ENCODE data around the gene SLC38A4. TPM values are rescaled to one million over a fixed set of nuclear protein-coding genes. Genes with fewer than 3 reads are reported as not detected.

Gene SLC38A4
- polyA plus RNA-seq, 1 of the 3 experiments (the other 2 are of a cell fraction) = 66.7 TPM

- no peaks in the 10 kb centered on the region for H3K27me3 ChIP-seq (ENCODE audit: insufficient read depth)
- POLR2A ChIA-PET = no interaction called here
- H3K4me1 ChIP-seq (ENCODE audit: control insufficient read depth in 1 of 2, insufficient read depth in 2 of 2, low read depth in 1 of 2, low read length in 1 of 2) = peaks cover 0 to 45% of the 10 kb centered on the region in 2 experiments
- TF ChIP-seq RXRA (IDR thresholded peaks at IDR 0.05; ENCODE audit: borderline replicate concordance, low read depth) (no peak), TCF12 (IDR thresholded peaks at IDR 0.05) (peak; percentile 74), NRF1 (IDR thresholded peaks at IDR 0.05; ENCODE audit: low read depth, low read length) (no peak), NFIC (IDR thresholded peaks at IDR 0.05; ENCODE audit: borderline replicate concordance) (peak; percentile 23; the same call in 1 of the 2 replicates), POLR2AphosphoS5 (IDR thresholded peaks at IDR 0.05; ENCODE audit: low read depth, low read length) (peak; percentile 49; the same call in 1 of the 2 replicates), MEF2A (IDR thresholded peaks at IDR 0.05; ENCODE audit: borderline replicate concordance, low read depth) (0 out of 2 replicates have a peak, but pooled peaks have one; percentile 23), TEAD4 (IDR thresholded peaks at IDR 0.05; ENCODE audit: borderline replicate concordance, insufficient read depth) (peak; percentile 41; the same call in 1 of the 2 replicates), RCOR1 (IDR thresholded peaks at IDR 0.05; ENCODE audit: low read length) (no peak), JUND (IDR thresholded peaks at IDR 0.05) (peak; percentile 88), EP300 (IDR thresholded peaks at IDR 0.05; ENCODE audit: borderline replicate concordance in 1 of 2, low read depth in 1 of 2, low read length in 1 of 2) (peak in 1 of 2 experiments; percentile 69; a peak in 1 of 4 replicates), PBX3 (IDR thresholded peaks at IDR 0.05) (peak; percentile 87), FOSL2 (IDR thresholded peaks at IDR 0.05; ENCODE audit: borderline replicate concordance, low read depth) (peak; percentile 51; the same call in 1 of the 2 replicates)
- no peaks in the 10 kb centered on the region for H3K9me2 ChIP-seq
- no peaks in the 10 kb centered on the region for H4K20me1 ChIP-seq (ENCODE audit: insufficient read depth)
- H3K4me3 ChIP-seq (ENCODE audit: low read depth in 2 of 2, low read length in 1 of 2) = no peak overlapping the region
- no peak overlapping the region for H2AFZ ChIP-seq (ENCODE audit: low read depth)
- WGBS (ENCODE audit: low lambda C conversion rate) = 24% methylated on average over 4 of the region's 4 CpGs
- peak overlapping the region; percentile 27; the same call in 1 of the 2 replicates for H3K4me2 ChIP-seq
- peaks cover 47 to 65% of the 10 kb centered on the region in 2 experiments for H3K36me3 ChIP-seq (replicated peaks in 1 of 2; ENCODE audit: control insufficient read depth in 1 of 2, insufficient read depth in 2 of 2, low read length in 1 of 2)
- H3F3A ChIP-seq (replicated peaks; ENCODE audit: insufficient read depth) = peaks cover 36% of the 10 kb centered on the region
- no peak for DNase-seq
- H3K9me3 ChIP-seq = no peaks in the 10 kb centered on the region
- H3K79me2 ChIP-seq (ENCODE audit: insufficient read depth) = no peaks in the 10 kb centered on the region
- H3K27ac ChIP-seq (ENCODE audit: low read depth in 2 of 2, low read length in 1 of 2) = peak overlapping the region; percentile 74 to 86
- CTCF ChIA-PET = no interaction called here
- no peak overlapping the region; the same call in 1 of the 2 replicates for H3K9ac ChIP-seq
Observed at GRCh38 chr12:46773586-46774321, 52.0 kb downstream of the SLC38A4 start.

GRCh38 chr12:46771268-46771827 is 54.4 kb downstream of the SLC38A4 start:
- no peak for DNase-seq
- WGBS (ENCODE audit: low lambda C conversion rate) = 7% methylated on average over 1 of the region's 1 CpG
- Histone ChIP-seq H3K4me2 (peak overlapping the region; percentile 70), H4K20me1 (ENCODE audit: insufficient read depth) (no peaks in the 10 kb centered on the region), H3K27ac (ENCODE audit: low read depth in 2 of 2, low read length in 1 of 2) (peak overlapping the region; percentile 74 to 86), H3K9ac (peak overlapping the region; percentile 32; the same call in 1 of the 2 replicates), H3K9me2 (no peaks in the 10 kb centered on the region), H3K9me3 (no peaks in the 10 kb centered on the region), H3K27me3 (ENCODE audit: insufficient read depth) (no peaks in the 10 kb centered on the region), H3F3A (replicated peaks; ENCODE audit: insufficient read depth) (peaks cover 36% of the 10 kb centered on the region), H3K79me2 (ENCODE audit: insufficient read depth) (no peaks in the 10 kb centered on the region), H2AFZ (ENCODE audit: low read depth) (no peak overlapping the region; the same call in 1 of the 2 replicates), H3K4me1 (ENCODE audit: control insufficient read depth in 1 of 2, insufficient read depth in 2 of 2, low read depth in 1 of 2, low read length in 1 of 2) (peaks cover 0 to 45% of the 10 kb centered on the region in 2 experiments), H3K36me3 (replicated peaks in 1 of 2; ENCODE audit: control insufficient read depth in 1 of 2, insufficient read depth in 2 of 2, low read length in 1 of 2) (peaks cover 53 to 69% of the 10 kb centered on the region in 2 experiments), H3K4me3 (ENCODE audit: low read depth in 2 of 2, low read length in 1 of 2) (no peak overlapping the region)
- CTCF ChIA-PET = no interaction called here
- POLR2A ChIA-PET = no interaction called here
- 0 out of 2 replicates have a peak, but pooled peaks have one; percentile 14 for TF ChIP-seq POLR2AphosphoS5 (IDR thresholded peaks at IDR 0.05; ENCODE audit: low read depth, low read length)
- TF ChIP-seq GABPA (IDR thresholded peaks at IDR 0.05; ENCODE audit: low read depth) = no peak

All from SK-N-SH (cell line).